Thoracic aorta (tissue), 2 donors: ENCODE measurements around the gene BFAR. TPM values are rescaled to one million over a fixed set of nuclear protein-coding genes. Genes with fewer than 3 reads are reported as not detected.

Experiments
- ATAC-seq: fragments of 150-250 bp; one replicate; pipeline ENCODE4 v1.8.0; 2017; ENCODE audit warnings: low read depth; ENCODE audit not compliant: insufficient number of reproducible peaks, low FRiP score
- DNase-seq: peaks from one replicate; pipeline ENCODE4 v3.0.0-alpha.2; 2020; ENCODE audit warnings: low spot score
- H3K27ac ChIP-seq, 2 donors: fragments of 200-600 bp; sonication (generic); 1 replicate in 1 of 2; 2 replicates in 1 of 2; pipeline ENCODE4 v1.5.1; 2016; ENCODE audit warnings: mild to moderate bottlenecking in 2 of 2, moderate library complexity in 2 of 2
- H3K27me3 ChIP-seq: fragments of 200-600 bp; sonication (generic); replicated peaks from 2 replicates; pipeline ENCODE4 v1.6.0; 2016; ENCODE audit warnings: mild to moderate bottlenecking; ENCODE audit not compliant: insufficient read depth
- H3K36me3 ChIP-seq: fragments of 200-600 bp; sonication (generic); one replicate; pipeline ENCODE4 v1.5.1; 2016
- H3K4me1 ChIP-seq, 2 donors: fragments of 200-600 bp; sonication (generic); 1 replicate in 1 of 2; 2 replicates in 1 of 2; pipeline versions ENCODE4 v1.5.1 to v1.6.0; 2016; ENCODE audit warnings: low read depth in 2 of 2, mild to moderate bottlenecking in 1 of 2; ENCODE audit not compliant: control insufficient read depth in 1 of 2
- H3K4me3 ChIP-seq: fragments of 200-600 bp; sonication (generic); 2 replicates; pipeline ENCODE4 v1.5.1; 2016; ENCODE audit warnings: mild to moderate bottlenecking
- H3K9me3 ChIP-seq: fragments of 200-600 bp; sonication (generic); 2 replicates; pipeline ENCODE4 v1.5.1; 2016
- total RNA-seq, 2 donors: library from RNA; depleted of rRNA; stranded (reverse); fragments of >200 nt; gene quantifications; one replicate each; pipeline versions ENCODE4 v1.1.0 to v1.2.3, GENCODE V29; 2016
- TF ChIP-seq, protein P1 (sequence below): fragments of 200-600 bp; sonication (generic); IDR thresholded peaks from one replicate; pipeline ENCODE4 v1.5.1; 2019; ENCODE audit warnings: antibody characterized with exemption

BFAR gene
- total RNA-seq, 2 donors from 2014 or later: 27.2 to 50.9 TPM

DNA sequence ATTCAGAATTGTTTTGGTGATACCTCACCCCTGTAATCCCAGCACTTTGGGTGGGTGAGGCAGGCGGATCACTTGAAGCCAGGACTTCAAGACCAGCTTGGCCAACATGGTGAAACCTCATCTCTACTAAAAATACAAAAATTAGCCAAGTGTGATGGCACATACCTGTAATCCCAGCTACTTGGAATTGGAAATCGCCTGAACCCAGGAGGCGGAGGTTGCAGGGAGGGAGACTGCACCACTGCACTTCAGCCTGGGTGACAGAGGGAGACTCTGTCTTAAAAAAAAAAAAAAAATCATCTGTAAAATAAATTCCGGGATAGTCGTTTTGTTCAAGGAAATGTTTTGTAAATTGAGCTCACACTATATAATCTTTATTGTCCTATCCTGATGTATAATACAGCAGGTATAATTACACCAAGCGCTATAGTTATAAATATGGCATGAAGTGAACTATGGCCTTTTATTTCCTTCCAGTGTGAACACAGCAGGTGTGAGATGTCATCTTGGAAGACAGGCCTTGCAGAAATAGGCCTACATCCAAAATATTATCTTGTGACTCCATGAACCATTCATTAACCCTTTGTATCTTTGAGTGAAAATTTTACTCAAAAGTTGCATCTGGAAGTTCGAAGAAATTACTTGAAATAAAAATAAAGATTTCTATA lies 35.9 kb downstream of the BFAR start:
- peaks cover 22% of the 10 kb centered on the region for H3K36me3 ChIP-seq
- no peak for ATAC-seq
- no peak overlapping the region for H3K27ac ChIP-seq
- TF ChIP-seq, protein P1, sequence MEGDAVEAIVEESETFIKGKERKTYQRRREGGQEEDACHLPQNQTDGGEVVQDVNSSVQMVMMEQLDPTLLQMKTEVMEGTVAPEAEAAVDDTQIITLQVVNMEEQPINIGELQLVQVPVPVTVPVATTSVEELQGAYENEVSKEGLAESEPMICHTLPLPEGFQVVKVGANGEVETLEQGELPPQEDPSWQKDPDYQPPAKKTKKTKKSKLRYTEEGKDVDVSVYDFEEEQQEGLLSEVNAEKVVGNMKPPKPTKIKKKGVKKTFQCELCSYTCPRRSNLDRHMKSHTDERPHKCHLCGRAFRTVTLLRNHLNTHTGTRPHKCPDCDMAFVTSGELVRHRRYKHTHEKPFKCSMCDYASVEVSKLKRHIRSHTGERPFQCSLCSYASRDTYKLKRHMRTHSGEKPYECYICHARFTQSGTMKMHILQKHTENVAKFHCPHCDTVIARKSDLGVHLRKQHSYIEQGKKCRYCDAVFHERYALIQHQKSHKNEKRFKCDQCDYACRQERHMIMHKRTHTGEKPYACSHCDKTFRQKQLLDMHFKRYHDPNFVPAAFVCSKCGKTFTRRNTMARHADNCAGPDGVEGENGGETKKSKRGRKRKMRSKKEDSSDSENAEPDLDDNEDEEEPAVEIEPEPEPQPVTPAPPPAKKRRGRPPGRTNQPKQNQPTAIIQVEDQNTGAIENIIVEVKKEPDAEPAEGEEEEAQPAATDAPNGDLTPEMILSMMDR: no peak
- no peak for DNase-seq
- H3K4me3 ChIP-seq: no peak overlapping the region
- H3K4me1 ChIP-seq: no peaks in the 10 kb centered on the region
- H3K27me3 ChIP-seq: no peaks in the 10 kb centered on the region
- H3K9me3 ChIP-seq: no peaks in the 10 kb centered on the region

DNA sequence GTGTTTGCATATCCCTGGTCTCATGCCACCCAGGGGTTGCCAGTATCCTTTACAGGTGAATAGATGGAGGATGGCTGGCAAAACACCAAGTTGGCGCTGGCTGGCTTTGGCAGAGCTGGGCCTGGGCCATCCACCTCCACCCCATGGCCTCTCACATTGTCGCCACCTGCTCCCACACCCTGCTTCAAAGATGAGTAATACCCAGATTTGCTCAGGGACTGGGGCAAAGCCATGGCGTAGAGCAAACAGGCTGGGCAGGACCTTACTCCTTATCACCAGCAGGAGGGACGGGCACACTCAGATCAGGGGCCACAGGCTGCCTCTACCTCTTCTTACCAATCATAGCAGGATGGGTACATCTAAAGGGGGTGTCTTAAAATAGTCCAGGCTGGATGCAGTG lies 37.0 kb downstream of the BFAR start:
- Histone ChIP-seq H3K36me3 (peaks cover 15% of the 10 kb centered on the region), H3K9me3 (no peaks in the 10 kb centered on the region), H3K4me1 (no peaks in the 10 kb centered on the region), H3K4me3 (no peak overlapping the region), H3K27ac (no peak overlapping the region), H3K27me3 (no peaks in the 10 kb centered on the region)
- ATAC-seq (no peak), DNase-seq (no peak)
- TF ChIP-seq, protein P1: no peak

DNA sequence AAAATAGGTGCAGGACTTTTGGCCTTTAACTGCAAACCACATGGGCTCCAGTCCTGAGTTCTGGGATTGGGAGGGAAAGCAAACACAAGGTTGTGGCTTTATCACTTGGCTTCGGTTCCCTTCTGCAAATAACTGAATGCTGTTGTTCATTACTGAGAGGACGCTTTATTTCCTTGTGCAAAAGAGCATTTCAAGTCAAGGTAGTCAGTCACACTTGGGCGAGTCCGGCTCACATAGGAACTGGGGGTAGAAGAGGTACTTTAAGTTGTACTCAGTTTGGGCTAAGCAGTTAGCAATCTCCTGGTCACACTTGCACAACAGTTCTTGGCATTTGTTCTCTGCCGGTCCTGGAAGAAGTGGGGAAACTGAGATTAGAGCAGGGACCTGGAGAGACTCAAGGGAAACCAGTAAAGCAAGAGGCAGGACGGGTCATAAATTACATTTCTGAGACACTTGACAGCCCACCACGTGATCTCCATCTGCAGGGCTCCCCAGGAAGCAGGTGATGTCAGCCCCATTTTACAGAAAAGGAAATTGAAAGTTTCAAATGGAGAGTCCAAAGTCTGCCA lies 39.7 kb downstream of the BFAR start:
- Histone ChIP-seq H3K27ac (no peak overlapping the region), H3K27me3 (no peaks in the 10 kb centered on the region), H3K4me3 (no peak overlapping the region), H3K9me3 (no peaks in the 10 kb centered on the region), H3K36me3 (no peaks in the 10 kb centered on the region), H3K4me1 (no peaks in the 10 kb centered on the region)
- ATAC-seq (no peak), DNase-seq (no peak)
- TF ChIP-seq, protein P1: no peak

DNA sequence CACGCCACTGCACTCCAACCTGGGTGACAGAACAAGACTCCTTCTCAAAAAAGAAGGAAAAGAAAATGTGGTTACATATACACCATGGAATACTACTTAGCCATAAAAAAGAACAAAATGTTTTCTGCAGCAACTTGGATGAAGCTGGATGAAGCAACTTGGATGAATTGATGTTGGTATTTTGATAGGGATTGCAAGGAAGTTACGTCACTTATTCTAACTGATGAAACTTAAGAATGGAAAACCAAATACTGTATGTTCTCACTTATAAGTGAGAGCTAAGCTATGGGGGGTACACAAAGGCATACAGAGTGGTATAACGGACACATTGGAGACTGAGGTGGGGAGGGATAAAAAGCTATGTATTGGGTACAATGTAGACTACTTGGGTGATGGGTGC lies 43.9 kb downstream of the BFAR start:
- Histone ChIP-seq H3K36me3 (no peaks in the 10 kb centered on the region), H3K4me1 (no peaks in the 10 kb centered on the region), H3K4me3 (no peak overlapping the region), H3K27me3 (no peaks in the 10 kb centered on the region), H3K27ac (no peak overlapping the region), H3K9me3 (no peaks in the 10 kb centered on the region)
- TF ChIP-seq, protein P1: no peak
- DNase-seq: no peak
- no peak for ATAC-seq

DNA sequence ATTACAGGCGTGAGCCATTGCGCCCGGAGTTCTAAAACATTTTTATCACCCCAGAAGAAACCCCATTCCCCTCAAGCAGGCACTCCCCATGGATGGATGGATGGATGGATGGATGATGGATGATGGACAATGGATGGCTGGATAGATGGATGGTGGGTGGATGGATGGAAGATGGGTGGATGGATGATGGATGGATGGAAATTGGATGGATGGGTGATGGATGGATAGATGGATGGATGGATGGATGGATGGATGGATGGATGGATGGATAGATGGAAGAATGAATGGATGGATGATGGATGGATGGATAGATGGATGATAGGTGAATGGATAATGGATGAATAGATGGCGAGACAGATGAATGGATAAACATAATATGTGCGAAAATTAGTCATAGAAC lies 44.9 kb downstream of the BFAR start:
- H3K4me3 ChIP-seq: no peak overlapping the region

More for the DNA sequence above, 44.9 kb downstream of the BFAR start:
- Histone ChIP-seq H3K36me3 (no peaks in the 10 kb centered on the region), H3K4me1 (no peaks in the 10 kb centered on the region), H3K27ac (no peak overlapping the region), H3K9me3 (no peaks in the 10 kb centered on the region), H3K27me3 (no peaks in the 10 kb centered on the region)
- TF ChIP-seq, protein P1: no peak
- ATAC-seq (no peak), DNase-seq (no peak)
